IPS-18c (cell line): ENCODE results near the gene KYNU.
"Not testable (repeated sequence)": the region's sequence is repeated elsewhere in the genome, so short reads cannot be mapped to it uniquely, and the experiment has no call there.

Experiments used
- H3K4me3 ChIP-seq: 2 replicates; pipeline ENCODE4 v1.7.0; 2013; ENCODE audit warnings: low read depth, mild to moderate bottlenecking, low read length, moderate library complexity; ENCODE audit not compliant: insufficient read depth
- H3K9me3 ChIP-seq: one replicate; pipeline ENCODE4 v1.6.1; 2013; ENCODE audit warnings: mild to moderate bottlenecking, low read length, moderate library complexity; ENCODE audit not compliant: control insufficient read depth, insufficient read depth

The KYNU gene

GRCh38 chr2:142885543-142885942 is 8.1 kb downstream of the KYNU start:
- H3K9me3 ChIP-seq, result no peaks in the 10 kb centered on the region
- H3K4me3 ChIP-seq, result no peak overlapping the region

GRCh38 chr2:142892715-142893114 is 15.3 kb downstream of the KYNU start:
- H3K4me3 ChIP-seq, result no peak overlapping the region
- no peaks in the 10 kb centered on the region for H3K9me3 ChIP-seq

- Histone ChIP-seq H3K9me3 (no peaks in the 10 kb centered on the region), H3K4me3 (no peak overlapping the region)
These were observed 15.8 kb downstream of the KYNU start for GRCh38 chr2:142893241-142893640.

GRCh38 chr2:142897807-142898206 is 20.3 kb downstream of the KYNU start:
- H3K4me3 ChIP-seq, result no peak overlapping the region

GRCh38 chr2:142900327-142900726 is 22.9 kb downstream of the KYNU start:
- not testable (repeated sequence) for H3K9me3 ChIP-seq, H3K4me3 ChIP-seq

More at GRCh38 chr2:142897807-142898206, 20.3 kb downstream of the KYNU start:
- H3K9me3 ChIP-seq, result no peaks in the 10 kb centered on the region

- Histone ChIP-seq H3K4me3 (no peak overlapping the region), H3K9me3 (no peaks in the 10 kb centered on the region)
These were observed 24.3 kb downstream of the KYNU start for GRCh38 chr2:142901780-142902179.

- not testable (repeated sequence) for H3K4me3 ChIP-seq, H3K9me3 ChIP-seq
These were observed 26.3 kb downstream of the KYNU start for GRCh38 chr2:142903726-142904125.

- Histone ChIP-seq H3K9me3 (no peaks in the 10 kb centered on the region), H3K4me3 (no peak overlapping the region)
These were observed 30.2 kb downstream of the KYNU start for GRCh38 chr2:142907653-142908052.

GRCh38 chr2:142914507-142915313 is 37.2 kb downstream of the KYNU start:
- Histone ChIP-seq H3K9me3 (peaks cover 2% of the 10 kb centered on the region), H3K4me3 (no peak overlapping the region)

GRCh38 chr2:142915502-142915901 is 38.0 kb downstream of the KYNU start:
- H3K4me3 ChIP-seq, result no peak overlapping the region
- H3K9me3 ChIP-seq, result peaks cover 2% of the 10 kb centered on the region

- no peak overlapping the region for H3K4me3 ChIP-seq
- H3K9me3 ChIP-seq, result no peaks in the 10 kb centered on the region
These were observed 41.2 kb downstream of the KYNU start for GRCh38 chr2:142918624-142919023.

- Histone ChIP-seq H3K4me3 (no peak overlapping the region), H3K9me3 (no peaks in the 10 kb centered on the region)
These were observed 43.1 kb downstream of the KYNU start for GRCh38 chr2:142920571-142920970.

- no peak overlapping the region for H3K4me3 ChIP-seq
- no peaks in the 10 kb centered on the region for H3K9me3 ChIP-seq
These were observed 49.0 kb downstream of the KYNU start for GRCh38 chr2:142926445-142926844.

- H3K9me3 ChIP-seq, result no peaks in the 10 kb centered on the region
- H3K4me3 ChIP-seq, result no peak overlapping the region
These were observed 53.5 kb downstream of the KYNU start for GRCh38 chr2:142930835-142931398.

- Histone ChIP-seq H3K9me3 (no peaks in the 10 kb centered on the region), H3K4me3 (no peak overlapping the region)
These were observed 56.5 kb downstream of the KYNU start for GRCh38 chr2:142933916-142934315.

GRCh38 chr2:142935563-142936089 is 58.2 kb downstream of the KYNU start:
- no peak overlapping the region for H3K4me3 ChIP-seq

GRCh38 chr2:142936629-142937028 is 59.2 kb downstream of the KYNU start:
- no peaks in the 10 kb centered on the region for H3K9me3 ChIP-seq
- H3K4me3 ChIP-seq, result no peak overlapping the region

More at GRCh38 chr2:142935563-142936089, 58.2 kb downstream of the KYNU start:
- H3K9me3 ChIP-seq, result no peaks in the 10 kb centered on the region

GRCh38 chr2:142937347-142937746 is 59.9 kb downstream of the KYNU start:
- H3K4me3 ChIP-seq, result no peak overlapping the region

More at GRCh38 chr2:142937347-142937746, 59.9 kb downstream of the KYNU start:
- no peaks in the 10 kb centered on the region for H3K9me3 ChIP-seq
